ENCODE measurements around the gene CYLD. TPM values are rescaled to one million over a fixed set of nuclear protein-coding genes. Genes with fewer than 3 reads are reported as not detected.
A peak's percentile ranks its signal among the peaks of the same experiment; 100 is the strongest.

Gene CYLD
- total RNA-seq, 3 donors from 2014 or later = 40.6 to 62.9 (median 43.4) TPM

GRCh38 chr16:50839356-50839755, 97.5 kb downstream of the CYLD start:
- no peaks in the 10 kb centered on the region for H3K9me3 ChIP-seq
- H3K36me3 ChIP-seq = no peaks in the 10 kb centered on the region
- no peaks in the 10 kb centered on the region for H3K4me1 ChIP-seq
- intact Hi-C loops (cut with DNase I; ENCODE audit: low total_unique reads) = no loop called here
- H3K4me3 ChIP-seq = no peak overlapping the region
- TF ChIP-seq POLR2AphosphoS5 (IDR thresholded peaks at IDR 0.05) (no peak), POLR2A (IDR thresholded peaks at IDR 0.05) (no peak), CTCF (IDR thresholded peaks at IDR 0.05) (no peak)
- no peak overlapping the region for H3K27ac ChIP-seq
- peaks cover 0 to 16% of the 10 kb centered on the region in 2 donors for H3K27me3 ChIP-seq
- DNase-seq (ENCODE audit: low spot score in 2 of 2) = no peak

- Histone ChIP-seq H3K4me3 (no peak overlapping the region), H3K36me3 (no peaks in the 10 kb centered on the region), H3K27me3 (peaks cover 0 to 19% of the 10 kb centered on the region in 2 donors), H3K4me1 (no peaks in the 10 kb centered on the region), H3K9me3 (no peaks in the 10 kb centered on the region), H3K27ac (no peak overlapping the region)
- TF ChIP-seq POLR2A (IDR thresholded peaks at IDR 0.05) = no peak
- TF ChIP-seq POLR2AphosphoS5 (IDR thresholded peaks at IDR 0.05) = no peak
- TF ChIP-seq CTCF (IDR thresholded peaks at IDR 0.05) = no peak
- DNase-seq (ENCODE audit: low spot score in 2 of 2) = no peak
- intact Hi-C loops (cut with DNase I; ENCODE audit: low total_unique reads) = no loop called here
Measured at GRCh38 chr16:50839920-50840729, 98.2 kb downstream of the CYLD start.

- no peak overlapping the region for H3K27ac ChIP-seq
- H3K27me3 ChIP-seq = peaks cover 0 to 19% of the 10 kb centered on the region in 2 donors
- no peaks in the 10 kb centered on the region for H3K4me1 ChIP-seq
- H3K36me3 ChIP-seq = no peaks in the 10 kb centered on the region
- H3K4me3 ChIP-seq = peak overlapping the region in 2 of 3 donors; percentile 27 to 40
- intact Hi-C loops (cut with DNase I; ENCODE audit: low total_unique reads) = no loop called here
- TF ChIP-seq POLR2A (IDR thresholded peaks at IDR 0.05) (no peak), CTCF (IDR thresholded peaks at IDR 0.05) (no peak), POLR2AphosphoS5 (IDR thresholded peaks at IDR 0.05) (no peak)
- no peak for DNase-seq (ENCODE audit: low spot score in 2 of 2)
- H3K9me3 ChIP-seq = no peaks in the 10 kb centered on the region
Measured at GRCh38 chr16:50841081-50841886, 99.4 kb downstream of the CYLD start.

- no peaks in the 10 kb centered on the region for H3K36me3 ChIP-seq
- H3K27me3 ChIP-seq = peaks cover 0 to 19% of the 10 kb centered on the region in 2 donors
- DNase-seq (ENCODE audit: low spot score in 2 of 2) = no peak
- H3K4me1 ChIP-seq = no peaks in the 10 kb centered on the region
- no peak overlapping the region for H3K4me3 ChIP-seq
- intact Hi-C loops (cut with DNase I; ENCODE audit: low total_unique reads) = no loop called here
- H3K27ac ChIP-seq = no peak overlapping the region
- TF ChIP-seq POLR2A (IDR thresholded peaks at IDR 0.05) (no peak), CTCF (IDR thresholded peaks at IDR 0.05) (no peak)
- H3K9me3 ChIP-seq = no peaks in the 10 kb centered on the region
Measured at GRCh38 chr16:50842013-50842505, 100.2 kb downstream of the CYLD start.

GRCh38 chr16:50842589-50842988, 100.7 kb downstream of the CYLD start:
- no peak for TF ChIP-seq POLR2AphosphoS5 (IDR thresholded peaks at IDR 0.05)
- TF ChIP-seq CTCF (IDR thresholded peaks at IDR 0.05) = no peak
- TF ChIP-seq POLR2A (IDR thresholded peaks at IDR 0.05) = no peak
- no peaks in the 10 kb centered on the region for H3K9me3 ChIP-seq
- H3K4me3 ChIP-seq = no peak overlapping the region
- peaks cover 0 to 19% of the 10 kb centered on the region in 2 donors for H3K27me3 ChIP-seq
- H3K4me1 ChIP-seq = no peaks in the 10 kb centered on the region
- intact Hi-C loops (cut with DNase I; ENCODE audit: low total_unique reads) = no loop called here
- no peaks in the 10 kb centered on the region for H3K36me3 ChIP-seq
- DNase-seq (ENCODE audit: low spot score in 2 of 2) = no peak
- no peak overlapping the region for H3K27ac ChIP-seq
